Keratinocyte (primary cell): ENCODE data around the gene CMIP.

ENCODE experiments used
- EZH2 ChIP-seq: IDR thresholded peaks from one replicate; pipeline ENCODE4 v1.6.1; 2012; ENCODE audit warnings: inconsistent platforms, mild to moderate bottlenecking, low read length, moderate library complexity
- TF ChIP-seq, protein P1 (sequence below), 3 experiments: IDR thresholded peaks in 1 of 3; conservative IDR thresholded peaks in 1 of 3; optimal IDR thresholded peaks in 1 of 3; 2 replicates in 2 of 3; 3 replicates in 1 of 3; pipeline versions ENCODE3 to v1.5.1; 2011; ENCODE audit warnings: low read length in 3 of 3, mild to moderate bottlenecking in 3 of 3, moderate library complexity in 2 of 3, control low read depth in 1 of 3, inconsistent platforms in 1 of 3; ENCODE audit not compliant: insufficient read depth in 2 of 3; ENCODE audit errors: extremely low read depth in 1 of 3

DNA sequence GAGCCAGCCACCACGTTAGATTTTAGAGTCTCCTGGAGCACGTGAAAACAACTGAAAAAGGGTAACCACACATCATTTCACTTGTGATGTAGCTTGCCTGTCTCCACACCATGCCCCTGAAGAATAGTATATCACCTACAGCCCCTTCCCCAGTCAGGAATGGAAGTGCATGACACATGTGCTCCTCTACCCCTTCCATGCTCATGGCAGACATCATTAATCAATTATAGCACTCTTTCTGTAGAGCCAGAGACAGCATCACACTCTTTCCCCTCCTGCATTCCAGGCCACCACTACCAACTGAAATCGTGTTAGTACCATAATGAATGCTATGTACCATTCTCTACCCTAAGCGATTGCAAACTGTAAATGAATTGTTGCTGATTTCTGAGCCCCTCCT, 221.0 kb downstream of the CMIP start:
- TF ChIP-seq, protein P1, sequence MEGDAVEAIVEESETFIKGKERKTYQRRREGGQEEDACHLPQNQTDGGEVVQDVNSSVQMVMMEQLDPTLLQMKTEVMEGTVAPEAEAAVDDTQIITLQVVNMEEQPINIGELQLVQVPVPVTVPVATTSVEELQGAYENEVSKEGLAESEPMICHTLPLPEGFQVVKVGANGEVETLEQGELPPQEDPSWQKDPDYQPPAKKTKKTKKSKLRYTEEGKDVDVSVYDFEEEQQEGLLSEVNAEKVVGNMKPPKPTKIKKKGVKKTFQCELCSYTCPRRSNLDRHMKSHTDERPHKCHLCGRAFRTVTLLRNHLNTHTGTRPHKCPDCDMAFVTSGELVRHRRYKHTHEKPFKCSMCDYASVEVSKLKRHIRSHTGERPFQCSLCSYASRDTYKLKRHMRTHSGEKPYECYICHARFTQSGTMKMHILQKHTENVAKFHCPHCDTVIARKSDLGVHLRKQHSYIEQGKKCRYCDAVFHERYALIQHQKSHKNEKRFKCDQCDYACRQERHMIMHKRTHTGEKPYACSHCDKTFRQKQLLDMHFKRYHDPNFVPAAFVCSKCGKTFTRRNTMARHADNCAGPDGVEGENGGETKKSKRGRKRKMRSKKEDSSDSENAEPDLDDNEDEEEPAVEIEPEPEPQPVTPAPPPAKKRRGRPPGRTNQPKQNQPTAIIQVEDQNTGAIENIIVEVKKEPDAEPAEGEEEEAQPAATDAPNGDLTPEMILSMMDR (optimal IDR thresholded peaks at IDR 0.05 in 1 of 3, IDR thresholded peaks at IDR 0.05 in 1 of 3, conservative IDR thresholded peaks at IDR 0.05 in 1 of 3; ENCODE audit: extremely low read depth in 1 of 3, insufficient read depth in 2 of 3, low read length in 3 of 3) = no peak
- TF ChIP-seq EZH2 = no peak
